ENCODE results near the gene EXO1.

- no peak for TF ChIP-seq CTCF (IDR thresholded peaks at IDR 0.05)
- no peak for TF ChIP-seq POLR2A (IDR thresholded peaks at IDR 0.05)
Measured at GRCh38 chr1:241883159-241883558, 35.2 kb downstream of the EXO1 start.

All from Peyer's patch (tissue), 4 donors.